Measurements from ENCODE around the gene NELL2. TPM values are rescaled to one million over a fixed set of nuclear protein-coding genes. Genes with fewer than 3 reads are reported as not detected.
A peak's percentile ranks its signal among the peaks of the same experiment; 100 is the strongest.

NELL2 gene
- total RNA-seq, 1 donor from 2014 or later: 6.1 TPM

GRCh38 chr12:44525806-44526654 is 350.1 kb downstream of the NELL2 start:
- no peak for TF ChIP-seq CTCF (IDR thresholded peaks at IDR 0.05; ENCODE audit: unreplicated experiment)

GRCh38 chr12:44523828-44524227 is 352.3 kb downstream of the NELL2 start:
- Mint-ChIP-seq H3K9me3 (ENCODE audit: low read depth) (no peaks in the 10 kb centered on the region), H3K27me3 (no peaks in the 10 kb centered on the region), H3K36me3 (ENCODE audit: insufficient read depth) (no peaks in the 10 kb centered on the region), H3K27ac (no peak overlapping the region), H3K4me3 (ENCODE audit: low read depth) (no peak overlapping the region), H3K4me1 (ENCODE audit: low read depth) (peaks cover 14% of the 10 kb centered on the region)
- DNase-seq (ENCODE audit: low spot score, unreplicated experiment): no peak
- TF ChIP-seq CTCF (IDR thresholded peaks at IDR 0.05; ENCODE audit: unreplicated experiment): no peak

More at GRCh38 chr12:44525806-44526654, 350.1 kb downstream of the NELL2 start:
- H3K27me3 Mint-ChIP-seq: no peaks in the 10 kb centered on the region
- DNase-seq (ENCODE audit: low spot score, unreplicated experiment): no peak
- peak overlapping the region; percentile 21 for H3K27ac Mint-ChIP-seq
- H3K9me3 Mint-ChIP-seq (ENCODE audit: low read depth): no peaks in the 10 kb centered on the region
- H3K4me1 Mint-ChIP-seq (ENCODE audit: low read depth): peaks cover 12% of the 10 kb centered on the region
- H3K36me3 Mint-ChIP-seq (ENCODE audit: insufficient read depth): no peaks in the 10 kb centered on the region
- H3K4me3 Mint-ChIP-seq (ENCODE audit: low read depth): no peak overlapping the region

- no peak for DNase-seq (ENCODE audit: low spot score, unreplicated experiment)
- no peak overlapping the region for H3K27ac Mint-ChIP-seq
- no peaks in the 10 kb centered on the region for H3K9me3 Mint-ChIP-seq (ENCODE audit: low read depth)
- H3K27me3 Mint-ChIP-seq: no peaks in the 10 kb centered on the region
- no peaks in the 10 kb centered on the region for H3K36me3 Mint-ChIP-seq (ENCODE audit: insufficient read depth)
- peaks cover 12% of the 10 kb centered on the region for H3K4me1 Mint-ChIP-seq (ENCODE audit: low read depth)
- no peak overlapping the region for H3K4me3 Mint-ChIP-seq (ENCODE audit: low read depth)
- TF ChIP-seq CTCF (IDR thresholded peaks at IDR 0.05; ENCODE audit: unreplicated experiment): no peak
These were observed 354.4 kb downstream of the NELL2 start for GRCh38 chr12:44521702-44522101.

GRCh38 chr12:44519931-44520330 is 356.2 kb downstream of the NELL2 start:
- Mint-ChIP-seq H3K27me3 (no peaks in the 10 kb centered on the region), H3K27ac (no peak overlapping the region), H3K4me1 (ENCODE audit: low read depth) (peaks cover 2% of the 10 kb centered on the region), H3K9me3 (ENCODE audit: low read depth) (no peaks in the 10 kb centered on the region), H3K36me3 (ENCODE audit: insufficient read depth) (no peaks in the 10 kb centered on the region), H3K4me3 (ENCODE audit: low read depth) (no peak overlapping the region)
- no peak for DNase-seq (ENCODE audit: low spot score, unreplicated experiment)
- no peak for TF ChIP-seq CTCF (IDR thresholded peaks at IDR 0.05; ENCODE audit: unreplicated experiment)

- Mint-ChIP-seq H3K27me3 (no peaks in the 10 kb centered on the region), H3K27ac (no peak overlapping the region), H3K36me3 (ENCODE audit: insufficient read depth) (no peaks in the 10 kb centered on the region), H3K4me3 (ENCODE audit: low read depth) (no peak overlapping the region), H3K4me1 (ENCODE audit: low read depth) (no peaks in the 10 kb centered on the region), H3K9me3 (ENCODE audit: low read depth) (no peaks in the 10 kb centered on the region)
- no peak for DNase-seq (ENCODE audit: low spot score, unreplicated experiment)
- no peak for TF ChIP-seq CTCF (IDR thresholded peaks at IDR 0.05; ENCODE audit: unreplicated experiment)
These were observed 364.8 kb downstream of the NELL2 start for GRCh38 chr12:44511289-44511688.

All from progenitor cell of endocrine pancreas (in vitro differentiated cells).